ENCODE data around the gene ATP11B.

ATP11B gene

DNA sequence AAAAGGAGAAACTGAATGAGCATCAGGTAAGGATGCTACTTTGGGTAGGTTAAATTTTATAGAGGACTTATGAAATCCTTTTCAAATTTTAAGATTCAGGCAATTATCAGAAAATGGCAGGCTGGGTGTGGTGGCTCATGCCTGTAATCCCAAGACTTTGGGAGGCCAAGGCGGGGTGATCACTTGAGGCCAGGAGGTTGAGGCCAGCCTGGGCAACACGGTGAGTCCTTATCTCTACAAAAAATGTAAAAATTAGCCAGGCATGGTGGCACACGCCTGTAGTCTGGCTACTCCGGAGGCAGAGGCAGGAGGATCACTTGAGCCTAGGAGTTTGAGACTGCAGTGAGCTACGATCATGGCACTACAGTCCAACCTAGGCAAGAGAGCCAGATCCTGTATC, 163.9 kb downstream of the ATP11B start:
- DNase-seq (ENCODE audit: low spot score): no peak

GRCh38 chr3:182957676-182958266, 164.5 kb downstream of the ATP11B start:
- DNase-seq (ENCODE audit: low spot score): no peak

DNA sequence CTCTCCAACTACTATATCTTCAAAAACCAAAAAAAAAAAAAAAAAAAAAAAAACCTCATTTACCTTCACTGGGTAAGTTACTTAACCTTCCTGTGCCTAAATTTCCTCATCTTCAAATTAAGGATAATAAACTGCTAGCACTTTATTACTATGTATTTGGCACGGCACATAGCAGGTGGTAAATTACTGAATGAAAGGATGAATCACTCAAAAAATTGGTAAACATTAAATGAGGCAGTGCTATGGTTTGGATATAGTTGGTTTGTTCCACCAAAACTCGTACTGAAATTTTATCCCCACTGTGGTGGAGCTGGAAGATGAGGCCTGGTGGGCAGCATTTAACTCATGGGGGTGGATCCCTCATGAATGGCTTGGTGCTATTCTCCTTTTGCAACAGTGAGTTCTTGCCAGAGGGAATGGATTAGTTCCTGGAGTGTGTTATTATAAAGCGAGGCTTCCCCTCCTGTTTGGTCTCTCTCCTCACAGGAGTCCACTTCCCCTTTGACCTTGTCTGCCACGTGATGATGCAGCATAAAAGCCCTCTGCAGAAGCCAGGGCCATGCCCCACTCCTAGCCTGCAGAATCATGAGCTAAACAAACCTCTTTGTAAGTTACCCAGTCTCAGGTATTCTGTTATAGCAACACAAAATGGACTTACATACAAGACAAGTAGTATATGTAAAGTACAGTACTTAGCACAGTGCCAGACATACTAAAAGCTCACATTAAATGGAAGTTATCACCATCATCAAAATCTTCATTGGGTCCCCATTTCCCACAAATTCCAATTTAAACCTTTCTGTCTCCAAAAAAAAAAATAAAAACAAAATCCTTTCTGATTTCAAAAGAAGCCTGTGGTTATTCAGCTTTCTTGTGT, 166.4 kb downstream of the ATP11B start:
- DNase-seq (ENCODE audit: low spot score): no peak

DNA sequence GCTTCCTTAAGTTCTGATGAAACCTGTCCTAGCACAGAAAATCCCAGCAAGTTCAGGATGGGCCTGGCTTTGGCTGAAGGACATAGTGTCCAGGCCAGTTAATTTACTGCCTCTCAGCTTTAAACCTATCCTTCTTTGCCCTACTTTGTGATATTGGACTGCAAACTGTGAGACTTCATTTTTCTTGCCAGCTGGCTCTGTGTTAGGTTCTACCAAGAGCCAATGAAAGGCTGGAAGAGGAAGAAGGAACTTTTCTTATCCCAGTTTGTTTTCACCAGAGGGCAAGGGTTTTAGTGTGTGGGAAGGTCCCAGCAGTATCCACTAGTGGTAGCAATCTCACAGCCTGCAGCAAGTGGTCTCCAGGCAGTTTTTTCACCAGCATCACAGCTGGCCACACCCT, 168.9 kb downstream of the ATP11B start:
- no peak for DNase-seq (ENCODE audit: low spot score)

DNA sequence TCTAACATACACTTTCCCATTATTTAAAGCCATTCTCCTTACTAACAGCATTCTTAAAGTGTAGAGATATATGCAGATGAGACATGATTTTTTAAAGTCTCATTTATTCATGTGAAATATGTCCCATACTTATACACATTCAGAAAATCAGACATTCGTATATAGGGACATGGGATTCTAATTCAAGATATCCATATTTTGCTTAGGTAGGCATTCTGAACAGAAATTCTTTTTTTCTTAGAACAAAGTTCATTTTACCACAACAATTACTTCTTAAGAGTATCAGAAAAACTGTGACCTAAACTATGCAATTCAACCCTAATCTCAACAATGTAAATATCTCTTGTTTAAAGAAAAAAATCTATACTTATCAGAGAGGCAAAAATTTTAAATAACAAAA, 170.9 kb downstream of the ATP11B start:
- DNase-seq (ENCODE audit: low spot score): no peak

GRCh38 chr3:182965861-182966366, 172.6 kb downstream of the ATP11B start:
- no peak for DNase-seq (ENCODE audit: low spot score)

- peak; percentile 16 for DNase-seq (ENCODE audit: low spot score)
Observed at GRCh38 chr3:182967218-182968204, 174.2 kb downstream of the ATP11B start.

DNA sequence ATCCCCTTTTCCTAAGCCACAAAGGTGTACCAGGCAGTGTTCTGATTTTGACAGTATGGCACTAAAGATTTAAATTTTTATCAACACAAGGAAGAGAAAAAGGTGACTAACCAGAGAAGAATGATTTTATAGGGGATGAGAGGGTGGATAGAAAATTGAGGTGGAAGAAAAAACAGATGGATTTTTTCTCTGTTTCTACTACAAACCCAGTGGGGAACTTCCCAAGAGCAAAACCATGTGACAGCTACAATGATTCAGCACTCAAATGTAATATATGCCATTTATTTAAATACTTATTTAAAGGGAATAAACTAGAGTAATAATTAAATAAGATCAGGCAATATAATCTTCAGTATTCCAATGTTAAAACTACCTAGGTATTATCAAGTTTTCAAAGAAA, 176.0 kb downstream of the ATP11B start:
- DNase-seq (ENCODE audit: low spot score): peak; percentile 63

GRCh38 chr3:182969853-182970252, 176.5 kb downstream of the ATP11B start:
- DNase-seq (ENCODE audit: low spot score): no peak

- peak; percentile 30 for DNase-seq (ENCODE audit: low spot score)
Observed at GRCh38 chr3:182970811-182971418, 177.6 kb downstream of the ATP11B start.
